SK-N-SH (cell line): Measurements from ENCODE around the gene UCP2. TPM values are rescaled to one million over a fixed set of nuclear protein-coding genes. Genes with fewer than 3 reads are reported as not detected.

Source experiments
- CTCF ChIA-PET: fragments of 300-600, 350-600 bp; formaldehyde crosslinking; extraction: SDS; loops from one replicate; lab custom pipeline; 2021; lab: Yijun Ruan, JAX
- POLR2A ChIA-PET: fragments of 350-600 bp; sonication (Branson Sonifier 250); formaldehyde crosslinking; extraction: SDS; loops from one replicate; lab custom pipeline; 2020; ENCODE audit warnings: antibody characterized with exemption, inconsistent platforms; lab: Yijun Ruan, JAX
- DNase-seq: peaks from one replicate; pipeline ENCODE4 v3.0.0; 2012
- H2AFZ ChIP-seq: fragments of 200-600 bp; sonication (generic); 2 replicates; pipeline ENCODE4 v1.8.1; 2016; ENCODE audit warnings: antibody characterized with exemption, mild to moderate bottlenecking, low read depth
- H3F3A ChIP-seq: fragments of 200-600 bp; sonication (generic); replicated peaks from 2 replicates; pipeline ENCODE3; 2016; ENCODE audit warnings: antibody characterized with exemption, mild to moderate bottlenecking; ENCODE audit not compliant: insufficient read depth
- H3K27ac ChIP-seq, 2 experiments: fragments of 200-500 bp in 1 of 2; fragments of 200-600 bp in 1 of 2; sonication (Bioruptor generic) in 1 of 2; sonication (generic), shearing (Covaris generic) in 1 of 2; 2 replicates each; pipeline versions ENCODE4 v1.5.1 to v1.6.1; 2014 to 2016; ENCODE audit warnings: low read depth in 2 of 2, inconsistent platforms in 1 of 2, low read length in 1 of 2, mild to moderate bottlenecking in 1 of 2, mixed read lengths in 1 of 2
- H3K27me3 ChIP-seq: fragments of 200-600 bp; sonication (generic), shearing (Covaris generic); 2 replicates; pipeline ENCODE4 v1.6.1; 2016; ENCODE audit warnings: mixed run types; ENCODE audit not compliant: insufficient read depth
- H3K36me3 ChIP-seq, 2 experiments: fragments of 200-500 bp in 1 of 2; fragments of 200-600 bp in 1 of 2; sonication (Bioruptor generic) in 1 of 2; sonication (generic) in 1 of 2; replicated peaks in 1 of 2; 2 replicates each; pipeline versions ENCODE3 to v1.5.1; 2014 to 2016; ENCODE audit warnings: low read length in 1 of 2, mild to moderate bottlenecking in 1 of 2; ENCODE audit not compliant: insufficient read depth in 2 of 2, control insufficient read depth in 1 of 2
- H3K4me1 ChIP-seq, 2 experiments: fragments of 200-500 bp in 1 of 2; fragments of 200-600 bp in 1 of 2; sonication (Bioruptor generic) in 1 of 2; sonication (generic), shearing (Covaris generic) in 1 of 2; 2 replicates each; pipeline versions ENCODE4 v1.5.1 to v1.6.1; 2014 to 2016; ENCODE audit warnings: low read depth in 1 of 2, low read length in 1 of 2, mixed run types in 1 of 2; ENCODE audit not compliant: insufficient read depth in 2 of 2, control insufficient read depth in 1 of 2
- H3K4me2 ChIP-seq: fragments of 200-600 bp; sonication (generic), shearing (Covaris generic); 2 replicates; pipeline ENCODE4 v1.6.1; 2017; ENCODE audit warnings: mixed run types
- H3K4me3 ChIP-seq, 2 experiments: fragments of 200-500 bp in 1 of 2; fragments of 200-600 bp in 1 of 2; sonication (Bioruptor generic) in 1 of 2; sonication (generic), shearing (Covaris generic) in 1 of 2; 2 replicates each; pipeline versions ENCODE4 v1.5.1 to v1.8.1; 2014 to 2016; ENCODE audit warnings: low read depth in 2 of 2, inconsistent platforms in 1 of 2, low read length in 1 of 2, mild to moderate bottlenecking in 1 of 2, mixed read lengths in 1 of 2, moderate library complexity in 1 of 2
- H3K79me2 ChIP-seq: fragments of 200-600 bp; sonication (generic); 2 replicates; pipeline ENCODE4 v1.8.1; 2017; ENCODE audit warnings: mild to moderate bottlenecking; ENCODE audit not compliant: insufficient read depth
- H3K9ac ChIP-seq: fragments of 200-600 bp; sonication (generic); 2 replicates; pipeline ENCODE4 v1.6.1; 2017; ENCODE audit warnings: mixed run types
- H3K9me2 ChIP-seq: fragments of 200-600 bp; sonication (generic); 2 replicates; pipeline ENCODE4 v1.6.1; 2017; ENCODE audit warnings: mixed run types
- H3K9me3 ChIP-seq: fragments of 200-600 bp; sonication (generic); 2 replicates; pipeline ENCODE4 v1.6.1; 2017; ENCODE audit warnings: mixed run types, mild to moderate bottlenecking, moderate library complexity
- H4K20me1 ChIP-seq: fragments of 200-600 bp; sonication (generic); 2 replicates; pipeline ENCODE4 v1.6.1; 2017; ENCODE audit warnings: mild to moderate bottlenecking, mixed run types; ENCODE audit not compliant: insufficient read depth
- CHD2 ChIP-seq: fragments of 150-350 bp; IDR thresholded peaks from 2 replicates; pipeline ENCODE4 v1.6.1; 2018; ENCODE audit warnings: low read length; ENCODE audit not compliant: partially characterized antibody
- FOSL2 ChIP-seq: IDR thresholded peaks from 2 replicates; pipeline ENCODE4 v1.4.0; 2012; ENCODE audit warnings: low read depth, mild to moderate bottlenecking, moderate library complexity, borderline replicate concordance
- NRF1 ChIP-seq: IDR thresholded peaks from 2 replicates; pipeline ENCODE4 v1.6.1; 2012; ENCODE audit warnings: low read depth, mild to moderate bottlenecking, low read length
- PBX3 ChIP-seq: IDR thresholded peaks from 2 replicates; pipeline ENCODE4; 2012
- POLR2AphosphoS5 ChIP-seq: IDR thresholded peaks from 2 replicates; pipeline ENCODE4 v1.6.1; 2012; ENCODE audit warnings: low read depth, low read length
- RFX5 ChIP-seq: IDR thresholded peaks from 2 replicates; pipeline ENCODE4 v1.6.1; 2012; ENCODE audit warnings: mild to moderate bottlenecking, improper control_type of control experiment, low read length
- TCF12 ChIP-seq: IDR thresholded peaks from 2 replicates; pipeline ENCODE4 v1.4.0; 2012
- TEAD4 ChIP-seq: IDR thresholded peaks from 2 replicates; pipeline ENCODE4 v1.4.0; 2012; ENCODE audit warnings: mild to moderate bottlenecking, borderline replicate concordance; ENCODE audit not compliant: insufficient read depth
- WGBS: methylation state at CpG from one replicate; pipeline ENCODE4 v1.1.6; 2017; ENCODE audit warnings: low lambda C conversion rate; 5-methylcytosine and 5-hydroxymethylcytosine counted together
- polyA plus RNA-seq, 3 experiments: library from polyadenylated mRNA; depleted of rRNA; stranded (reverse); fragments of >200 nt; gene quantifications; 2 replicates each; pipeline ENCODE4 v1.2.3, GENCODE V29; 2012

The UCP2 gene
- polyA plus RNA-seq, 1 of the 3 experiments (the other 2 are of a cell fraction) = 36.0 TPM

DNA sequence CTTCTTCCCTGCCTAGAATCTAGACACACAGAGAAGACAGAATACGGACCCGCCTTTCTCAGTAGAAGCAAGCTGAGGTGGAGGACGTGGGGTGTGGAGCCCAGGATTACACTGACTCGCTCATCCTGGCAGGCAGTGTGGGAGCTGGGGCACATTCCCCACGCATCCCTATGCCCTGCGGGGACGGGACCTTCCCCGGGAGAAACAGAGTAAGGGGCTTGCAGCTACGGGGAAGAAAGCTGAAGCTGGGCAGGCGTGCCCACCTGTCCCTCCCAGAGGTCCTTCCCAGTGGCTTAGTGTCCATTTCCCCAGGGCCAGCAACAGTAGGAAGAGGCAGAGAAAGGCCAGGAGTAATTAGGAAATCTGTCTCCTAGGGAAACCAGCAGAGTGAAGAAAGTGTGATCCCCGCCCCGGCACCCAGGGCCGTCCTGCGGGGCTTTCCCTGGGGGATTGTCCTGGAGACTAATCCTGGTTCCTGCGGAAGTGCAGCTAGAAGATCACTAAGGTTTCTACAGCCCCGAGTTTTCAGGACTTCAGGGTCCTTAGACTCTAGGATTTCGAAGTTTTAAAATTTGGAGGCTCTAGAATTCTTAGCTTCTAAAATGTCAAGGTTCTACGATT lies 24.0 kb downstream of the UCP2 start (continued):
- no peak for TF ChIP-seq PBX3
- TF ChIP-seq, all 33 proteins: peak for 0

DNA sequence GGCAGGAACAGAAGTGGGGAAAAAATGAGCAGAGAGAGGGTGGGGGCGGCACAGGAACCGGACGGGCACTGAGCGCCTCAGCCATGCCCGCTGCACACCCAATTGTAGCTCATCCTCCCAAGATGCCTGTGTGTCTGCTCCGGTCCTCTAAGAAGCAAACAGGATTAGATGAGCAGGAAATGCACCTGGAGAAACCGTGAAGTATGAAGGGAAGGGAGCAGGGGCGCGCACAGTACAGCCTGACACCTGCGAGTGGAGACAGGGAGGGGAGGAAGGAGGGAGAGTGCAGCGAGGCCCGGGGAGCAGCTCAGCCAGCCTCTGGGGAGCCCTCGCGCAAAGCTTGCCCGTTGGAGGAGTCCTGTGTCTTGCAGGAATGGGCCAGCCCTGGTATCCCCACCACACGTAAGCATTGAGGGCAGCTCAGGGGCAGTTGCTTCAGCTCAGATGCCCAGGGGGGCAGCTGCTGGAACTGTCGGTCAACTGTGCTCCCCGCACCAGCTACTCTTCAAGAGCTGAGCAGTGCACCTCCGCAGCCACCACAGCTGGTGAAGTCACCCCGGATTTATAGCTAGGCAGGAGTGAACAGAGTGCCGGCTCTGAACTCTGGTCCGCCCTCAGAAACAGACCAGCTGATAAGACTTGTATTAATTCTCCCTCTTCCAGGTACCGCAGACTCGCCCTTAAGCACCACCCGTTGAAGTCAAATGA lies 24.8 kb downstream of the UCP2 start:
- ChIA-PET CTCF (interaction anchor here (0.9 to 1.0 kb wide), 2 partner anchors 26 to 298 kb away, joined by 3 read pairs; no protein-coding TSS in a partner anchor), POLR2A (interaction anchor here (1.0 kb wide), 1 partner anchor 24 kb away, joined by 3 read pairs; the partner anchor contains the start of gene UCP2)
- Histone ChIP-seq H4K20me1 (no peaks in the 10 kb centered on the region), H2AFZ (no peak overlapping the region), H3K27me3 (no peaks in the 10 kb centered on the region), H3K9me2 (no peaks in the 10 kb centered on the region), H3K27ac (no peak overlapping the region), H3F3A (peaks cover 3% of the 10 kb centered on the region), H3K36me3 (no peaks in the 10 kb centered on the region), H3K9ac (no peak overlapping the region), H3K9me3 (no peaks in the 10 kb centered on the region), H3K79me2 (no peaks in the 10 kb centered on the region), H3K4me2 (no peak overlapping the region), H3K4me1 (no peaks in the 10 kb centered on the region; a peak in 1 of 4 replicates), H3K4me3 (no peak overlapping the region)
- no peak for DNase-seq
- WGBS = 92% methylated on average over 18 of the region's 25 CpGs
- TF ChIP-seq POLR2AphosphoS5 = no peak
- TF ChIP-seq TCF12 = no peak
- no peak for TF ChIP-seq NRF1

DNA sequence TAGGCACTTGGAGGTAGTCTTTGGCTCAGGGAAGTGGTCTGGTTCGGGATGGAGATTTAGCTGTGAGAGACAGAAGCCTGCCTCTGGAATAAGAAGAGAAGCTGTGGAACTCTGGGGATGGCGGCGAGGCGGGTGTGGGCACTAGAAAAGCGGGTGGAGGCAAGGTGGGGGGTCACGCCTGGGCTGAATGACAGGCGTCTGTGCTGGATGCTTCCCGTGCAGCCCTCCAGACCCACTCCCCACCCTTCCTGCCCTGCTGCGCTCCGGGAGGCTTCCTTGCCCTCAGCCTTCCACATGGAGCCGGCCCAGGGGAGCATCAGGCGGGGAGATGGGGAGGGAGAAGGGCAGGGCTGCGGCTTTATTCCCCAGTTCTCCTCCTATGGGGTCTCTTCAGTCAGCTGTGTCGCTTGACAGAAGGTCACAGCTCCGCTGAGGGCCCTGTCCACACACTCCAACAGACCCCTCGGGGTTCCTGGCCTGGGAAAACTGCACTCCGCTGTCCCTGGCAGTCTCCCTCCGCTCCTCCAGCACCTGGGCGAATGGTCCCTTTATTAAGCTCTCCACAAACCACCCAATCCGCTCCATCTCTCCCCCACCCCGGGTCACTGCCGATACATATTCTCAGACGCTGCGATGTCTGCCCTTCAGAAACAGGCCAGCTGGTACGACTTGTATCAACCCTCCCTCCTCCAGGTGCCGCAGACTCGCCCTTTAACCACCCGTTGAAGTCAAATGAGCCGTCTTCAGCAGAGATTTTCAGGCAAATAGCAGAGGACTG lies 25.6 kb downstream of the UCP2 start:
- H2AFZ ChIP-seq = no peak overlapping the region

More for the DNA sequence above, 25.6 kb downstream of the UCP2 start:
- CTCF ChIA-PET = no interaction called here
- Histone ChIP-seq H3K4me2 (no peak overlapping the region), H3K79me2 (no peaks in the 10 kb centered on the region), H3K9me3 (no peaks in the 10 kb centered on the region), H3F3A (peaks cover 3% of the 10 kb centered on the region), H3K27me3 (no peaks in the 10 kb centered on the region), H3K4me3 (no peak overlapping the region), H3K4me1 (no peaks in the 10 kb centered on the region; a peak in 1 of 4 replicates), H3K36me3 (no peaks in the 10 kb centered on the region), H3K9ac (no peak overlapping the region), H3K9me2 (no peaks in the 10 kb centered on the region), H3K27ac (no peak overlapping the region), H4K20me1 (no peaks in the 10 kb centered on the region)
- WGBS = 86% methylated on average over 21 of the region's 29 CpGs
- no peak for DNase-seq
- no peak for TF ChIP-seq RFX5
- TF ChIP-seq FOSL2 = no peak
- no peak for TF ChIP-seq TEAD4
- no peak for TF ChIP-seq CHD2
- POLR2A ChIA-PET = interaction anchor here (1.0 kb wide), 1 partner anchor 25 kb away, joined by 3 read pairs; the partner anchor contains the start of gene UCP2
